ENCODE results near the gene MATN3. TPM values are rescaled to one million over a fixed set of nuclear protein-coding genes. Genes with fewer than 3 reads are reported as not detected.

MATN3 gene
- total and polyA plus RNA-seq, 2 donors from 2014 or later = 2.3 to 5.0 TPM

- Histone ChIP-seq H3K27me3 (ENCODE audit: control insufficient read depth, insufficient read depth, low read length) (no peaks in the 10 kb centered on the region), H3K4me3 (ENCODE audit: low read length in 3 of 3) (no peak overlapping the region), H3K27ac (ENCODE audit: low read depth in 2 of 2, low read length in 2 of 2) (no peak overlapping the region), H3K9me3 (ENCODE audit: control insufficient read depth in 2 of 3, insufficient read depth in 1 of 3, low read length in 3 of 3) (no peaks in the 10 kb centered on the region), H3K36me3 (ENCODE audit: control insufficient read depth in 2 of 3, insufficient read depth in 3 of 3, low read length in 3 of 3) (peaks cover 0 to 3% (median 2%) of the 10 kb centered on the region in 3 donors), H3K4me1 (ENCODE audit: control insufficient read depth in 2 of 3, insufficient read depth in 2 of 3, low read depth in 1 of 3, low read length in 3 of 3) (peaks cover 0 to 8% (median 3%) of the 10 kb centered on the region in 3 donors), H3K9ac (ENCODE audit: low read length in 3 of 3) (no peak overlapping the region)
- FAIRE-seq (no peak), DNase-seq (no peak)
- TF ChIP-seq CTCF (IDR thresholded peaks at IDR 0.05; ENCODE audit: borderline replicate concordance, extremely low read depth, insufficient read depth) = no peak
- intact Hi-C loops (cut with DNase I) = no loop called here
These were observed 24.5 kb downstream of the MATN3 start for GRCh38 chr2:19987936-19988335.

- no peak overlapping the region for H3K27ac ChIP-seq (ENCODE audit: low read depth in 2 of 2, low read length in 2 of 2)
- peaks cover 8% of the 10 kb centered on the region in 3 donors for H3K36me3 ChIP-seq (ENCODE audit: control insufficient read depth in 2 of 3, insufficient read depth in 3 of 3, low read length in 3 of 3)
- no peaks in the 10 kb centered on the region for H3K9me3 ChIP-seq (ENCODE audit: control insufficient read depth in 2 of 3, insufficient read depth in 1 of 3, low read length in 3 of 3)
- TF ChIP-seq CTCF (IDR thresholded peaks at IDR 0.05; ENCODE audit: borderline replicate concordance, extremely low read depth, insufficient read depth) = no peak
- H3K9ac ChIP-seq (ENCODE audit: low read length in 3 of 3) = no peak overlapping the region
- DNase-seq = no peak
- H3K4me3 ChIP-seq (ENCODE audit: low read length in 3 of 3) = no peak overlapping the region
- H3K4me1 ChIP-seq (ENCODE audit: control insufficient read depth in 2 of 3, insufficient read depth in 2 of 3, low read depth in 1 of 3, low read length in 3 of 3) = no peaks in the 10 kb centered on the region
- H3K27me3 ChIP-seq (ENCODE audit: control insufficient read depth, insufficient read depth, low read length) = no peaks in the 10 kb centered on the region
- intact Hi-C loops (cut with DNase I) = no loop called here
- FAIRE-seq = no peak
These were observed 30.2 kb downstream of the MATN3 start for GRCh38 chr2:19982268-19982667.

GRCh38 chr2:19979932-19980331, 32.5 kb downstream of the MATN3 start:
- DNase-seq = no peak
- no peak for FAIRE-seq

More at GRCh38 chr2:19979932-19980331, 32.5 kb downstream of the MATN3 start:
- H3K27ac ChIP-seq (ENCODE audit: low read depth in 2 of 2, low read length in 2 of 2) = no peak overlapping the region
- no peak overlapping the region for H3K4me3 ChIP-seq (ENCODE audit: low read length in 3 of 3)
- no peaks in the 10 kb centered on the region for H3K27me3 ChIP-seq (ENCODE audit: control insufficient read depth, insufficient read depth, low read length)
- intact Hi-C loops (cut with DNase I) = no loop called here
- no peak overlapping the region for H3K9ac ChIP-seq (ENCODE audit: low read length in 3 of 3)
- TF ChIP-seq CTCF (IDR thresholded peaks at IDR 0.05; ENCODE audit: borderline replicate concordance, extremely low read depth, insufficient read depth) = no peak
- H3K9me3 ChIP-seq (ENCODE audit: control insufficient read depth in 2 of 3, insufficient read depth in 1 of 3, low read length in 3 of 3) = no peaks in the 10 kb centered on the region
- H3K4me1 ChIP-seq (ENCODE audit: control insufficient read depth in 2 of 3, insufficient read depth in 2 of 3, low read depth in 1 of 3, low read length in 3 of 3) = no peaks in the 10 kb centered on the region
- H3K36me3 ChIP-seq (ENCODE audit: control insufficient read depth in 2 of 3, insufficient read depth in 3 of 3, low read length in 3 of 3) = peaks cover 8 to 9% (median 9%) of the 10 kb centered on the region in 3 donors

All from kidney (tissue), 14 donors.